ENCODE data around the gene RTN4R. TPM values are rescaled to one million over a fixed set of nuclear protein-coding genes. Genes with fewer than 3 reads are reported as not detected.
"Not testable (repeated sequence)": the region's sequence is repeated elsewhere in the genome, so short reads cannot be mapped to it uniquely, and the experiment has no call there.

RTN4R gene
- total RNA-seq, 1 experiment from 2014 or later: 12.2 TPM

DNA sequence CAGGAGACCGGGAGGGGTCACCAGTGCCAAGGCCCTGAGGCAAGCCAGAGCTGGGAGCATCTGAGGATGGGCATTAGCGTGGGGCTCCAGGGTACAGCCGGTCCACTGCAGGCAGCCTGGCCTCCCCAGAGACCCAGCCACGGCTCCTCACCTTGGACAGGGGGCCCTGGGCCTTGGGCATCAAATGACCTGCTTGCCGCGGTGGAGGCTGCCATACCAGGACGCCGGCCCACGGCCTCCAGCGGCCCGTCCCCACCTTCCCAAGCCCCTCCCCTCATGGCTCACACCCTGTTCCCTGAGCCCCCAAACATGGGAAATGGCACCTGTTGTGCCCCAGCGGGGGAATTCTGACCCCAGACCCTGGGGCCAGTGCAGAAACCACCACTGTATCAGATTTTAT, 12.7 kb upstream of the RTN4R start:
- Histone ChIP-seq H2AFZ (ENCODE audit: low read length) (no peak overlapping the region), H3K9me2 (replicated peaks; ENCODE audit: low read length) (no peaks in the 10 kb centered on the region), H3K27me3 (ENCODE audit: low read length) (no peaks in the 10 kb centered on the region), H4K20me1 (ENCODE audit: low read length) (no peaks in the 10 kb centered on the region), H3K27ac (ENCODE audit: low read length) (no peak overlapping the region), H3K4me2 (ENCODE audit: low read length) (no peak overlapping the region), H3F3A (ENCODE audit: low read length, unreplicated experiment) (no peaks in the 10 kb centered on the region), H3K9ac (ENCODE audit: low read length) (no peak overlapping the region), H3K79me2 (ENCODE audit: low read length) (no peaks in the 10 kb centered on the region), H3K9me3 (ENCODE audit: low read length) (no peaks in the 10 kb centered on the region), H3K4me3 (ENCODE audit: low read length) (no peak overlapping the region), H3K36me3 (ENCODE audit: low read depth, low read length) (no peaks in the 10 kb centered on the region), H3K4me1 (ENCODE audit: insufficient read depth, low read length) (no peaks in the 10 kb centered on the region)
- intact Hi-C loops (cut with micrococcal nuclease): no loop called here
- BruUV-seq (replicated peaks): no TSS peak
- ATAC-seq (no peak), DNase-seq (no peak)
- CTCF ChIA-PET: no interaction called here
- TF ChIP-seq EZH2 (IDR thresholded peaks at IDR 0.05; ENCODE audit: low read length, unreplicated experiment): no peak
- no peak for TF ChIP-seq EZH2phosphoT487 (IDR thresholded peaks at IDR 0.05; ENCODE audit: borderline replicate concordance, low read length)
- TF ChIP-seq, protein P1, sequence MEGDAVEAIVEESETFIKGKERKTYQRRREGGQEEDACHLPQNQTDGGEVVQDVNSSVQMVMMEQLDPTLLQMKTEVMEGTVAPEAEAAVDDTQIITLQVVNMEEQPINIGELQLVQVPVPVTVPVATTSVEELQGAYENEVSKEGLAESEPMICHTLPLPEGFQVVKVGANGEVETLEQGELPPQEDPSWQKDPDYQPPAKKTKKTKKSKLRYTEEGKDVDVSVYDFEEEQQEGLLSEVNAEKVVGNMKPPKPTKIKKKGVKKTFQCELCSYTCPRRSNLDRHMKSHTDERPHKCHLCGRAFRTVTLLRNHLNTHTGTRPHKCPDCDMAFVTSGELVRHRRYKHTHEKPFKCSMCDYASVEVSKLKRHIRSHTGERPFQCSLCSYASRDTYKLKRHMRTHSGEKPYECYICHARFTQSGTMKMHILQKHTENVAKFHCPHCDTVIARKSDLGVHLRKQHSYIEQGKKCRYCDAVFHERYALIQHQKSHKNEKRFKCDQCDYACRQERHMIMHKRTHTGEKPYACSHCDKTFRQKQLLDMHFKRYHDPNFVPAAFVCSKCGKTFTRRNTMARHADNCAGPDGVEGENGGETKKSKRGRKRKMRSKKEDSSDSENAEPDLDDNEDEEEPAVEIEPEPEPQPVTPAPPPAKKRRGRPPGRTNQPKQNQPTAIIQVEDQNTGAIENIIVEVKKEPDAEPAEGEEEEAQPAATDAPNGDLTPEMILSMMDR (conservative IDR thresholded peaks at IDR 0.05; ENCODE audit: low read depth, low read length): no peak
- POLR2A ChIA-PET (ENCODE audit: unreplicated experiment): no interaction called here

DNA sequence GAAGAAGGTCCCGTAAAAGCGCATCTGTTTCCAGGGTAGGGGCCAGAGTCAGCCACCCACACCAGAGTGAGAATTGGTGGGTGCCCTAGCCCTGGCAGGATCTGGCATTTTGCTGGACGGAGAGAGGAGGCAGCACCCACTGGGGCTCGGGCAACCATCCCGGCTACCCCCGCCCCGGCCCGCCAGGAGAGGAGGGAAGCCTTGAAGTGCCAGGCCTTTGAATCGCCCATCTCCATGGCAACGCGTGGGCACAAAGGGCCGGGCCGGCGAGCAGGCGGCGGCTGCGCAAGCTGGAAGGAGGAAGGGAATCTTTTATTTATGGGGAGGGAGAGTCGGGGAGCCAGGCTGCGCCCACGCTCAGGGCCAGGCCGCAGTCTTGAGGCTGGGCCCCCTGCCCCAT, 12.0 kb upstream of the RTN4R start:
- H3K79me2 ChIP-seq (ENCODE audit: low read length); H2AFZ ChIP-seq (ENCODE audit: low read length); H3K4me1 ChIP-seq (ENCODE audit: insufficient read depth, low read length); H4K20me1 ChIP-seq (ENCODE audit: low read length); H3K27me3 ChIP-seq (ENCODE audit: low read length); H3K4me2 ChIP-seq (ENCODE audit: low read length); intact Hi-C loops (cut with micrococcal nuclease); H3K9ac ChIP-seq (ENCODE audit: low read length); H3K36me3 ChIP-seq (ENCODE audit: low read depth, low read length); H3K4me3 ChIP-seq (ENCODE audit: low read length); CTCF ChIA-PET; H3K9me2 ChIP-seq (replicated peaks; ENCODE audit: low read length); H3F3A ChIP-seq (ENCODE audit: low read length, unreplicated experiment); H3K9me3 ChIP-seq (ENCODE audit: low read length); DNase-seq; POLR2A ChIA-PET (ENCODE audit: unreplicated experiment); ATAC-seq; H3K27ac ChIP-seq (ENCODE audit: low read length); BruUV-seq (replicated peaks): not testable (repeated sequence)

DNA sequence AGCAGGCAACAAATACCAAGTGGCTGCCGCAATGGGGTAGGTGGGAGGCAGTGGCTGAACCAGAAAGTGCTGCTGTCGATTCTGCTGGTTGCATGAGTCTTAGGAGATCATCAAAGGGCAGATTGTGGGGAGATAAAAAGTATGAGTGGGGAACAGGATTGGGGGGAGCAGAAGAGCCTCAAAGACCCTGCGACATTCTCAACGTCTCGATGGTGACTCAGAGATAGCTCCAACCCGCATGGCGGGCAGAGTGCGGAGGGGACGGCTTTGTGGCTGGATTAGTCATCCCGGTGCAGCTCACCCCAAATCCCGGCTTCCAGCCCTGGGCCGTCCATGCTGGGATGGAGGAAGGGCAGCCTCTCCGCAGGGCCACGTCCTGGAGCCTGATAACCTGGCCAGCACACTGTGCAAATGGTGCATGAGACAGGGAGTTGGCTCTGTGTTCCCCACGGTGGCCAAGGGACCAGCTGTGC, 11.6 kb upstream of the RTN4R start:
- no peaks in the 10 kb centered on the region for H3F3A ChIP-seq (ENCODE audit: low read length, unreplicated experiment)
- no peaks in the 10 kb centered on the region for H3K9me3 ChIP-seq (ENCODE audit: low read length)
- H3K4me2 ChIP-seq (ENCODE audit: low read length): no peak overlapping the region
- H3K9ac ChIP-seq (ENCODE audit: low read length): no peak overlapping the region
- no peak for DNase-seq
- H3K9me2 ChIP-seq (replicated peaks; ENCODE audit: low read length): no peaks in the 10 kb centered on the region
- no peak overlapping the region for H2AFZ ChIP-seq (ENCODE audit: low read length)
- H3K27ac ChIP-seq (ENCODE audit: low read length): no peak overlapping the region
- H3K79me2 ChIP-seq (ENCODE audit: low read length): no peaks in the 10 kb centered on the region
- TF ChIP-seq EZH2phosphoT487 (IDR thresholded peaks at IDR 0.05; ENCODE audit: borderline replicate concordance, low read length) (no peak), EZH2 (IDR thresholded peaks at IDR 0.05; ENCODE audit: low read length, unreplicated experiment) (no peak)
- TF ChIP-seq, protein P1 (conservative IDR thresholded peaks at IDR 0.05; ENCODE audit: low read depth, low read length): no peak
- ChIA-PET POLR2A (ENCODE audit: unreplicated experiment) (no interaction called here), CTCF (no interaction called here)
- H4K20me1 ChIP-seq (ENCODE audit: low read length): no peaks in the 10 kb centered on the region
- H3K4me3 ChIP-seq (ENCODE audit: low read length): no peak overlapping the region
- H3K36me3 ChIP-seq (ENCODE audit: low read depth, low read length): no peaks in the 10 kb centered on the region
- H3K4me1 ChIP-seq (ENCODE audit: insufficient read depth, low read length): no peaks in the 10 kb centered on the region
- no TSS peak for BruUV-seq (replicated peaks)
- H3K27me3 ChIP-seq (ENCODE audit: low read length): no peaks in the 10 kb centered on the region
- intact Hi-C loops (cut with micrococcal nuclease): no loop called here
- ATAC-seq: no peak

DNA sequence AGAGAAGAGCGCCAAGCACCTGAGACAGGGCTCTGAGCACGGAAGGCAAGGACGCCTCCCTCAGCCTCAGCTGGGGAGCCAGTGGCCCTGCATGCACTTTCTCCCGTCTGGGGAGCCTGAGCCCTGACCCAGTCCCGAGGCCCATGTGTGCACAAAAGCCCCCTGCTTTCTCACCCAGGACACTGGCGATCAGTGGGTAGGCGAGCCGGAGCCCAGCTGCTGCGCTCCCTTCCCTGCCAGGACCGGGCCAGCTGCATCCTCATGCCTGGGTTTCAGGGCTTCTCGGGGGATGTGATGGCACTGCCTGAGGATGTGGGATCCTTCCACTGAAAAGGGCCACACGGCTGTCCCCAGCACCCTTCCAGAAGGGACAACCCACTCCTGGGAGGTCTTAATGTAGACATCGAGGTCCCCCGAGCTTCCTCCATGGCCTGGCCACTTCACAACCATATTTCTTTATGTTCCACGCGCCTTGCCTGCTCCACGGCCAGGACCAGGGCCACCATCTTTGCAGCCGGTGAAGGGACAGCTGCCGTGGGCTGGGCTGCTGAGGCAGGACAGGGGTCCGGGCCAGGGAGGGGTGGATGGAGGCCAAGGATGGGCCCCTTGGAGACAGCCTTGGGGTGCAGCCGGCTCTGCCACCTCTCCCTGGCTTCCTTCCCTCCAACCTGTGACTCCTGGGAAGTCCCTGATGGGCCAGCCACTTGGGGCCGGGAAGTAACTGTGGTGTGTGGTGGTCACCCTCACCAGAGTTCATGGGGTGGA, 10.8 kb upstream of the RTN4R start:
- H3K4me2 ChIP-seq (ENCODE audit: low read length); H3K27me3 ChIP-seq (ENCODE audit: low read length); H3K36me3 ChIP-seq (ENCODE audit: low read depth, low read length); CTCF ChIA-PET; POLR2A ChIA-PET (ENCODE audit: unreplicated experiment); H3K9ac ChIP-seq (ENCODE audit: low read length); H4K20me1 ChIP-seq (ENCODE audit: low read length); H3K9me3 ChIP-seq (ENCODE audit: low read length); H2AFZ ChIP-seq (ENCODE audit: low read length); H3K4me3 ChIP-seq (ENCODE audit: low read length); H3K27ac ChIP-seq (ENCODE audit: low read length); DNase-seq; BruUV-seq (replicated peaks); ATAC-seq; H3K4me1 ChIP-seq (ENCODE audit: insufficient read depth, low read length); H3F3A ChIP-seq (ENCODE audit: low read length, unreplicated experiment); H3K9me2 ChIP-seq (replicated peaks; ENCODE audit: low read length); H3K79me2 ChIP-seq (ENCODE audit: low read length); intact Hi-C loops (cut with micrococcal nuclease): not testable (repeated sequence)

DNA sequence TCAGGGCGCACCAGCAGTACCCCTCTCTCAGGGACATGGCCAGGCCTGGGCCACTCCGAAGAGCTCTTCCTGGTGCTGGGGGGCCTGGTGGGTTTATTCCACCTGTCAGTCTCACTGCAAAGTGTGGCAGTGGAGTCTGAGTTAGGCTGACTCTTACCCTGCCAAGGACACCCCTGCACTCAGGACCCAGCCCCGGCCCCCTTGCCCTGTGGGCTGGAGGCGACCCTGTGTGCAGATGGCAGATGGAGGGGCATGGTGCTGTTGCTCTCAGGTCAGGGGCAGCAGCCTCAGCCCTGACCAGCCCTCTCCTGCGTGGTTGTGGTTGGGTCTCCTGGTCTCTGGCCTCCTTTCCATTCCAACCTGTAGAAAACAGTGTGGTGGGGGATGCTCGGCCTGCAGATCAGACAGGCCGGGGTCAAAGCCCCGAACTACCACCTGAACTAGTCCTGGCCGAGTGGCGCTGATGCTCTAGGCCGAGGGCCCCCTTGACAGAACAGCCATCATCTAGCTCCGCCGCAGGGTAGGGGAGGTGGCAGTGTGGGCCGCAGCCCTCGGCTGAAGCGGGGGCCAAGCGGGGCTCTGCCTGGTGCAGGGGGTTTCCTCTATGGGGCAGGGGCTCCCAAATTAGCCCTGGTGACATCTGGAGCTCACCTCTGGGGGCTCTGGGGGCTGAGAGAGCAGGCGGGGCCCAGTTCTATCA, 10.0 kb upstream of the RTN4R start:
- BruUV-seq (replicated peaks); H3K36me3 ChIP-seq (ENCODE audit: low read depth, low read length); ATAC-seq; H2AFZ ChIP-seq (ENCODE audit: low read length); H3K27me3 ChIP-seq (ENCODE audit: low read length); H3K9me2 ChIP-seq (replicated peaks; ENCODE audit: low read length); H3K27ac ChIP-seq (ENCODE audit: low read length); H3K4me3 ChIP-seq (ENCODE audit: low read length); H3K9ac ChIP-seq (ENCODE audit: low read length); DNase-seq; H3K9me3 ChIP-seq (ENCODE audit: low read length); POLR2A ChIA-PET (ENCODE audit: unreplicated experiment); CTCF ChIA-PET; H3K4me2 ChIP-seq (ENCODE audit: low read length); H3F3A ChIP-seq (ENCODE audit: low read length, unreplicated experiment); intact Hi-C loops (cut with micrococcal nuclease); H3K4me1 ChIP-seq (ENCODE audit: insufficient read depth, low read length); H3K79me2 ChIP-seq (ENCODE audit: low read length); H4K20me1 ChIP-seq (ENCODE audit: low read length): not testable (repeated sequence)

All from PC-3 (cell line).